Ecto neural progenitor cell (in vitro differentiated cells): ENCODE measurements around the gene OMG.
"Not testable (repeated sequence)": the region's sequence is repeated elsewhere in the genome, so short reads cannot be mapped to it uniquely, and the experiment has no call there.

Experiments
- DNase-seq: peaks from one replicate; pipeline ENCODE4 v3.0.0-alpha.2; 2018; ENCODE audit warnings: low spot score

OMG gene

DNA sequence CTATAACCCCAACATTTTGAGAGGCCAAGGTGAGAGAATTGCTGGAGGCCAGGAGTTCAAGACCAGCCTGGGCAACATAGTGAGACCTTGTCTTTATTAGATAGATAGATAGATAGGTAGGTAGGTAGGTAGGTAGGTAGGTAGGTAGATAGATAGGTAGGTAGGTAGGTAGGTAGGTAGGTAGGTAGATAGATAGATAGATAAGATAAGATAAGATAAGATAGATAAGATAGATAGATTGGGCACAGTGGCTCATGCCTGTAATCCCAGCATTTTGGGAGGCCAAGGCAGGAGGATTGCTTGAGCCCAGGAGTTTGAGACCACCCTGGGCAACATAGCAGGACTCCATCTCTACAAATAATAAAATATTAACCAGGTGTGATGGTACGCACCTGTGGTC lies 34.1 kb downstream of the OMG start:
- DNase-seq = not testable (repeated sequence)

DNA sequence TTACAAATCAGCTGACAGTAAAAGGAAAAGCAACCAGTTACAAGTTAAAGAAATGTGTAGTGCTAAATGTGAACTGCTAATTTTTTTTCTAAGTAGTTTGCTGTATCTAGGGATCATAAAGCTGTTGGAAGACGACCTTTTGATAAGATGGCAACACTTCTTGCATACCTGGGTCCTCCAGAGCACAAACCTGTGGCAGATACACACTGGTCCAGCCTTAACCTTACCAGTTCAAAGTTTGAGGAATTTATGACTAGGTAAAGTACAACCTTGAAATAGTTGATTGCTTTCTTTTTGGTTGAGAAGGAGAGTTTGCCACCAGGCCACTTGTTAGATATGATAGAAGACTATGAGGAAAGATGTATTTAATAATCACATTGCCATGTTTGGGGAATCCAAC lies 35.4 kb downstream of the OMG start:
- DNase-seq = no peak

DNA sequence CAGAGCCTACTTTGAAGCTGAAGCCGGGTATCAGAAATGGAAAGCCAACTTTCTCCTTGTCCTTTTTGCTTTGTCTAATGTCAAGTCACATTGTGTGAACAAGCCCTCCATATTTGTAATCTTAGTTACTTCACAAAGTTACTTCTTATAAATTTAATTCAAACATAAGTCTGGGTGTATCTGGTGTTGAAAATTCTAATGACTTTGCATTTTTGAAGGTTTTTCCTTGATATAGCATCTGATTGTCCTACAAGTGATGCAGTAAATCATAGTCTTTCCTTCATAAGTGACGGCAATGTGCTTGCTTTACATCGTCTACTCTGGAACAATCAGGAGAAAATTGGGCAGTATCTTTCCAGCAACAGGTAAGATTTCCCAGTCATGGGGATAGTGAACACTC lies 36.9 kb downstream of the OMG start:
- no peak for DNase-seq

DNA sequence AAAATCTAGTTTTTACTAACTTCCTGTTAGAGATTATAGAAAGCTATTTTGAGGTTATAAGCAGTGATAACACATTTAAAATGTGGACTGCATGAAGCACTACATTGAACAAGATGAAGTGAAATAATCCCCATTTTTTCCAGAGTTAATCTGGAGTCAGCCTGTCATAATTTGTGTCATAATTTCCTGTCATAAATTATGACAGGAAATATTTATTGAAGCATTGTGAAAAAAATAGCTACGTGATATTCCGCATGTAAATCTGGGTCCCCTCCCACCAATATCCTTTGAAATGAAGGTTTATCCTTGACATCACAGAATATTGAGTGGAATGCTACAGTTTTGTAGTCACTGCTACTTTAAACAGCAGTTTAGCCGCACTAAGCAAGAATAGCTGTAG lies 40.1 kb downstream of the OMG start:
- no peak for DNase-seq

DNA sequence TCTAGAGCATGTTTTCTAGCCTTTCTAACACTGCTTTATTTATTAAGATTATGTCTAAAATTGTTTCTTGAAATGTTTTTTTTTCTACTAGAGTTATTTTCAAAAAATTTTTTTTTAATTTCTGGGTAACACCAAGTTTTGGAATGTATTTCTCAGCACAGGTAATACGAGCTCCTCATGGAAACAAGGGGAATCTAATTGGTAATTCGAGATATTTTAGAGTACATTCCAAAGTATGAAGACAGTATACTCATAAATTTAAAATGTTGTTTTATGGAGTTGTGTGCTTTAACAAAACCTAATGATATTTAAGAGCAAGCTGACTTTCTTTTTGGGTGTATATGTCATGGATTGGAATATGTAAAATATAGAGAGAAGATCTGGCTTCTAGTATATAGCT lies 42.4 kb downstream of the OMG start:
- no peak for DNase-seq

DNA sequence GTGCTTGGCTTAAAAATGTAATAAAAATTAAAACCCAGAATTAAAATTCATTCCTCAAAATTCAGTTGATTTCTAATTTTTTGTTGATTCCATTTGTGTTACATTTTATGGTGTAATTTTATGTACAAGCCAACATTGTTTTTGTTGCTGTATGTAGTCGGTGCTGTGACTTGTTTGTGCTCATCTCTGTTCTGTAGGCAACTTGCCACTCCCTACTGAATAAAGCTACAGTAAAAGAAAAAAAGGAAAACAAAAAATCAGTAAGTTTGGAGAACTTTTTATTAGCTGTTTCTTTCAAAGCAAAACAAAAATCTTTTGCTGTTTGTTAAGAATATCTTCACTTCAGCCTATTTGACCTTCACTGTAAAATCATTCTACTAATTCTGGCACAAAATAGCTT lies 44.3 kb downstream of the OMG start:
- no peak for DNase-seq

DNA sequence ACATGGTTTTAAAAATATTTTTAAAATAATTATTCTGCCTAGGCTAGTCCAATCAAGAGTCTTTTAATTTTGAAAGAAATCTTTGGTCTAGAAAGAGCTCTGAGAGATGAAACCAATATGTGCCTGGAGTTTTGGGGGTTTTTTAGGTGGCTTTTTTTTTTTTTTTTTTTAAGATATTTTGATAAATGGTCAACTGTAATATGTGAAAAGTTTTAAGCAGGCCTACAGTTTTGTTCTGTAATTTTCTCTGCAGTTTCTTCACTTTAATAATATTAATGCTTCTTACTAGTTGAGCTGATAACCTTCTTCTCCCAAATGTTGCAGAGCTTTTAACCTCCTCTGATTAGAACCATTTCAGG lies 45.1 kb downstream of the OMG start:
- no peak for DNase-seq

DNA sequence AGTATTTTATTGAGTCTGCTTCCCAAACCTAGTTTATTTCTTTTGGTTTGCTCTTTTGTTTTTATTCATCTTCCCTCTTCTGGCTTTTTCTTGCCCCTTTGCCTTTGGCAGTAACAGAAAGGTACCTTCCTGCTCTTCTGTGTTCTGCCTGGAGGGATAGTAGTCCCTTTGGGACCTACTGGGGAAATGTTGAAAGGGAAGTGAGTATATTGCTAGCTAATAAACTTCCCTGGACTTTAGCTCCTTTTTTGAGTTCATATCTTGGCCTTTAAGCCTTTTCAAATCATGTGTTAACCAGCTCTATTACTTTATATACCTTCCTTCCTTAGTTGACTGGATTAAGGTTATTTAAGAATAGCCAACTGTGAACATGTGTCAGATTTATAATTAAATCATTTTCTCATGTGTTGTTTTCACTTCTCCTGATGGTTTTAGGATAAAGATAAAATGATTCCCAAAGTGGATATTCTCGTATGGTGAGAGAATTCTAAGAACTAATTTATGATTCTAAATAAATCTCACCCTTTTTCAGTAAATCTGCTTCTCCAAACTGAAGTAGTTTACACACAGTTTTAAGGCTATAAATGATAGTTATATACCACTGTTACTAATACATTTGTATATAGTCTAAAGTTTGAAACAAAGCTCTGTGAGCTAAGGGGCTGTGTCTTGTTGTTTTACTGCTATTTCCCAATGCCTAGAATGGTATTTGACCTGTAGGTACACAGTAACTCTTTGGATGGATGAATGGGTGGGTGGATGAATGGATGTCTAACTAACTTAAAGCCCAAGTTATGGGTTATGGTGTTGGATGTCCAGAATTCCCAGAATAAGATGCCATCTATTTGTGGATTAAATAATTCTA lies 45.7 kb downstream of the OMG start:
- no peak for DNase-seq

DNA sequence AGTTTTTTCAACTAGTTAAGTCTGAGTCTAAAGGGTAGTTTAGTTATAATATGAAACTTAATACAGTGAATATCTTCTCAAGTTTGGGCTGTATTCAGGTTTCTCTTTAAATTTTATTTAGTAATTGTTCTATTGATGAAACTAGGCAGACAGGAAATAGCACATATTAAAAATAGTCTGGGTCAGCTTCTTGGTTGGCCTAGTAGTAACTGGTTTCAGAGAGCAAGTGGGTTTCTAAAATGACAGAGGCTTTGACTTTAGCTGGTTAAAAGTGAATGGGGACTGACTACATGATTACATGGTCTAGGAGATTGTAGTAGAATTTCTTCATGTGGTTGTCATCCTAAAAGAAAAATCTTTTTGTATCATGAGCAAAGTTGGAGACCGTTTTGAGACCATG lies 46.8 kb downstream of the OMG start:
- no peak for DNase-seq

DNA sequence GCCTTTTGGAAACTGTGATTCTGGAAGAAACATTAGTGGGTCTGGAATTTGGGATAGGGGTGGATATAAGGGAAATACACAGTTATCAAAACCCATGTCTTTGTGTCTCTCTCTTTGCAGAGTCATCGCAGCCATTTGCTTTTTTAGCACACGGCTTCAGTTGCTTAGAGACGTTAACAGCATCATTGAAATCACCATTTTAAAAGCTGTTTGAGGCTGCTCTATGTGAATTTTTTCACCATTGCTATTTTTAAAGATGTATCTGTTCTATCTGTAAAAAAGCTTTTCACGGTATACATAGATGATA lies 47.3 kb downstream of the OMG start:
- no peak for DNase-seq

DNA sequence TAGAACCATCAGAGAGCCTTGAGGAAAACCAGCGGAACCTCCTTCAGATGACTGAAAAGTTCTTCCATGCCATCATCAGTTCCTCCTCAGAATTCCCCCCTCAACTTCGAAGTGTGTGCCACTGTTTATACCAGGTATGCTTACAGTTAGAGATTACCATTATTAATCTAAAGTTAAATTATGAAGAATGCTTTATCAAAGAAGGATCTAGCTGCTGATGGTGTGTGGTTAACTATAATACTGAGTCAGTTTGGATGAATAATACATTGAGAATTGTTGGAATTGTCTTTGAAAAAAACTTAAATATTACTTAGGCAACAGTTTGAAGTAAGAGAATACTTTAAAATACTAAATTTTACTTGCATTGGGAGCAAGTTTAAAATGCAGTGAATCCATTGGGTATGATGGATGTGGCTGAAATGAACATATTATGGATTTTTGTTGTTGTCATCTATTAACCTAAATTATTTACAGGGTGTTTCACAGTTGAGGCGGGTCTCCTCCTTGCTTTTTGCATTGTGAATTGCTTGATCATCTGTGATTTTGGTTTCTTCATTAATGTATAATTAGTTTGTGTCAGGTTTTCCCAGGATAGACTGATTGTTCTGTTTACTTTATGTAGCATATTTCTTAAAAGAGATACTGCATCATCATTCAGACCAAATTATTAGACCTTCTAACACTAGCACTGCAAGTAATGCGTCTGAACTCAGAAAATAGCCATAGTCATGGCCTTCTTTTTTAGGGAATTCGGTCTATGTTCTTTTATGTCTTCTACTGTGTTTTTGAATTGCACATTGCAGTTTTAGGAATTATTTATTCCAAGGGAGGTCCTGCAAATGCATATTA lies 47.8 kb downstream of the OMG start:
- DNase-seq = no peak
